Esophagus squamous epithelium (tissue), 4 donors: ENCODE results near the gene RGS4.

Source experiments
- CTCF ChIP-seq, 6 experiments: fragments of 450-650 bp in 4 of 6; fragments of 200-600 bp in 2 of 6; sonication (generic) in 2 of 6; IDR thresholded peaks; one replicate each; pipeline ENCODE4 v1.5.1; 2016 to 2019; ENCODE audit warnings: antibody characterized with exemption in 6 of 6, mild to moderate bottlenecking in 4 of 6, moderate library complexity in 4 of 6
- POLR2A ChIP-seq, 4 donors: fragments of 450-650 bp; IDR thresholded peaks; one replicate each; pipeline ENCODE4 v1.6.1; 2017; ENCODE audit warnings: antibody characterized with exemption in 4 of 4, mild to moderate bottlenecking in 4 of 4, moderate library complexity in 3 of 4

- TF ChIP-seq CTCF (IDR thresholded peaks at IDR 0.05) (no peak), POLR2A (IDR thresholded peaks at IDR 0.05) (no peak)
Observed at GRCh38 chr1:163039707-163040093, 29.5 kb upstream of the RGS4 start.
